ENCODE measurements around the gene CC2D2A. TPM values are rescaled to one million over a fixed set of nuclear protein-coding genes. Genes with fewer than 3 reads are reported as not detected.

Gene CC2D2A
- total and polyA plus RNA-seq, 2 experiments from 2014 or later, result 17.3 to 43.5 TPM

DNA sequence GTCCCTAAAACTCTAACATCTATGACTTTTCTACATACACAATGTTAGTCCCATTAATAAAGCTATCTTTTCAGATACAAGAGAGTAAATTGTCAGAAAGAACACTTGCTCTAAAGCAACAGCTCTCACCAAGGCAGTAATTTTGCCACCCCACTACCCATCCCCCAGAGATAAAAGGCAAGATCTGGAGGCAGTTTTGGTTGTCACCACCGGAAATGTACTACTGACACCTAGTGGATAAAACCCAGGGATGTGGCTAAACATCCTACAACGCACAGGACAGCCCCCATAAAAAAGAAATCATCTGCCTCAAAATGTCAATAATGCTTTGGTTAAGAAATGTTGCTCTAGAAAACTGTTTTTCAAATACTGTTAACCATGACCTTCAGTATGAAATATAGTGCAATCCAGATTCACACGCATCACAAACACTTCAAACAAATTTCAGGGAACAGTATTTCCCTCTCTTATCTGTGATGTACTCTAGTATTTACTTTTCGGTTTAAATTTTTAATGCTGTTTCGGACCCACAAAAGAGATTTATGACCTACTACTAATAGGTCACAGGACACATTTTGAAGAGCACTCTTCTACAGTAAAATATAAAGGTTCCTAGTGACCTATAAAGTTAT is 180.3 kb downstream of the CC2D2A start:
- TF ChIP-seq, protein P1, sequence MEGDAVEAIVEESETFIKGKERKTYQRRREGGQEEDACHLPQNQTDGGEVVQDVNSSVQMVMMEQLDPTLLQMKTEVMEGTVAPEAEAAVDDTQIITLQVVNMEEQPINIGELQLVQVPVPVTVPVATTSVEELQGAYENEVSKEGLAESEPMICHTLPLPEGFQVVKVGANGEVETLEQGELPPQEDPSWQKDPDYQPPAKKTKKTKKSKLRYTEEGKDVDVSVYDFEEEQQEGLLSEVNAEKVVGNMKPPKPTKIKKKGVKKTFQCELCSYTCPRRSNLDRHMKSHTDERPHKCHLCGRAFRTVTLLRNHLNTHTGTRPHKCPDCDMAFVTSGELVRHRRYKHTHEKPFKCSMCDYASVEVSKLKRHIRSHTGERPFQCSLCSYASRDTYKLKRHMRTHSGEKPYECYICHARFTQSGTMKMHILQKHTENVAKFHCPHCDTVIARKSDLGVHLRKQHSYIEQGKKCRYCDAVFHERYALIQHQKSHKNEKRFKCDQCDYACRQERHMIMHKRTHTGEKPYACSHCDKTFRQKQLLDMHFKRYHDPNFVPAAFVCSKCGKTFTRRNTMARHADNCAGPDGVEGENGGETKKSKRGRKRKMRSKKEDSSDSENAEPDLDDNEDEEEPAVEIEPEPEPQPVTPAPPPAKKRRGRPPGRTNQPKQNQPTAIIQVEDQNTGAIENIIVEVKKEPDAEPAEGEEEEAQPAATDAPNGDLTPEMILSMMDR (IDR thresholded peaks at IDR 0.05; ENCODE audit: low read depth, low read length), result peak; percentile 68
- Histone ChIP-seq H3K36me3 (no peaks in the 10 kb centered on the region), H3K4me1 (ENCODE audit: low read depth) (peaks cover 32% of the 10 kb centered on the region), H3K9me3 (ENCODE audit: low read depth) (no peaks in the 10 kb centered on the region), H3K27ac (no peak overlapping the region), H3K27me3 (no peaks in the 10 kb centered on the region), H3K4me3 (no peak overlapping the region)
- peak; percentile 68 to 69 for DNase-seq (ENCODE audit: low read depth in 1 of 2, low spot score in 1 of 2)

Other genes with a start within 250 kb of the CC2D2A start
- gene C1QTNF7, start 41.8 kb upstream of the CC2D2A start, total RNA-seq, result not detected in 2 replicates
- not detected in 2 replicates for gene C1QTNF7, start 41.8 kb upstream of the CC2D2A start, polyA plus RNA-seq
- 55.6 and 66.3 TPM in 2 replicates for gene FBXL5, start 185.5 kb downstream of the CC2D2A start, total RNA-seq
- gene FBXL5, start 185.5 kb downstream of the CC2D2A start, polyA plus RNA-seq, result 39.0 and 96.5 TPM in 2 replicates
- 35.9 and 38.2 TPM in 2 replicates for gene FAM200B, start 211.9 kb downstream of the CC2D2A start, total RNA-seq
- gene FAM200B, start 211.9 kb downstream of the CC2D2A start, polyA plus RNA-seq, result 57.4 and 65.9 TPM in 2 replicates
- gene BST1, start 233.2 kb downstream of the CC2D2A start, total RNA-seq, result 0.09 and 0.60 TPM in 2 replicates
- gene BST1, start 233.2 kb downstream of the CC2D2A start, polyA plus RNA-seq, result 0.24 and 0.35 TPM in 2 replicates